Measurements from ENCODE around the gene KCTD15. TPM values are rescaled to one million over a fixed set of nuclear protein-coding genes. Genes with fewer than 3 reads are reported as not detected.

Gene KCTD15
- total and polyA plus RNA-seq, 12 donors: 3.4 to 21.7 (median 11.2) TPM

- no peaks in the 10 kb centered on the region for H3K4me1 ChIP-seq (replicated peaks in 1 of 2)
- H3K27ac ChIP-seq: peak overlapping the region in 2 of 5 donors; percentile 90
- DNase-seq: peak in 2 of 7 donors; percentile 35 to 47
- 7 to 14% (median 9%) methylated on average over 23 to 61 of the region's 61 CpGs for WGBS, 4 donors
- H3K36me3 ChIP-seq (replicated peaks in 1 of 2): no peaks in the 10 kb centered on the region
- intact Hi-C loops (cut with DNase I): no loop called here
- peak overlapping the region in 2 of 4 donors; percentile 30 to 57 for H3K4me3 ChIP-seq
- no peak for TF ChIP-seq POLR2A (IDR thresholded peaks at IDR 0.05)
- TF ChIP-seq, protein P1, sequence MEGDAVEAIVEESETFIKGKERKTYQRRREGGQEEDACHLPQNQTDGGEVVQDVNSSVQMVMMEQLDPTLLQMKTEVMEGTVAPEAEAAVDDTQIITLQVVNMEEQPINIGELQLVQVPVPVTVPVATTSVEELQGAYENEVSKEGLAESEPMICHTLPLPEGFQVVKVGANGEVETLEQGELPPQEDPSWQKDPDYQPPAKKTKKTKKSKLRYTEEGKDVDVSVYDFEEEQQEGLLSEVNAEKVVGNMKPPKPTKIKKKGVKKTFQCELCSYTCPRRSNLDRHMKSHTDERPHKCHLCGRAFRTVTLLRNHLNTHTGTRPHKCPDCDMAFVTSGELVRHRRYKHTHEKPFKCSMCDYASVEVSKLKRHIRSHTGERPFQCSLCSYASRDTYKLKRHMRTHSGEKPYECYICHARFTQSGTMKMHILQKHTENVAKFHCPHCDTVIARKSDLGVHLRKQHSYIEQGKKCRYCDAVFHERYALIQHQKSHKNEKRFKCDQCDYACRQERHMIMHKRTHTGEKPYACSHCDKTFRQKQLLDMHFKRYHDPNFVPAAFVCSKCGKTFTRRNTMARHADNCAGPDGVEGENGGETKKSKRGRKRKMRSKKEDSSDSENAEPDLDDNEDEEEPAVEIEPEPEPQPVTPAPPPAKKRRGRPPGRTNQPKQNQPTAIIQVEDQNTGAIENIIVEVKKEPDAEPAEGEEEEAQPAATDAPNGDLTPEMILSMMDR (IDR thresholded peaks at IDR 0.05): no peak
- H3K9me3 ChIP-seq (replicated peaks in 1 of 3): no peaks in the 10 kb centered on the region
- peaks cover 26% of the 10 kb centered on the region for H3K27me3 ChIP-seq
These were observed 1.4 kb downstream of the KCTD15 start for GRCh38 chr19:33797802-33798671.

DNA sequence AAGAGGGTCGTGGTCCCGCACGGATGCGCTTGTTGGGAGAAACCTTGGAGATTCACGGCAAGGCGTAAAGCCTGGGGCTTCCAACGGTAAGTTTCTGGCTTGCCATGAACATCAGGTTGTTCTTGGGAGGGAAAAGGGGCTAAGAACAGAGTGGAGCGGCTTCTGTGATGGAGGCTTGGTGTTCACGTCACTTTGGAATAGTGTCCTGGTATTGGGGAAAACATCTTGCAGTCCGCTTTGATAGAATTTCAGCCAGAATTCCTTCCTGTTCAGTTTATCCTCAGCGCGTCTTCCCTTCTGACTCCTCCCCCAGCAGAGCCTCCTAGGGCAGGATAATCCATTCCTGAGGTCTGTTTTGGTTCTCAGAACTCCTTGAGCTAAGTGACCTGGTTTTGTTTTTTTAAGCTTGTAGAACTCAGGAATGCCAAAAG lies 2.0 kb downstream of the KCTD15 start:
- no peaks in the 10 kb centered on the region for H3K36me3 ChIP-seq (replicated peaks in 1 of 2)
- 45 to 68% (median 48%) methylated on average over 12 of the region's 12 CpGs for WGBS, 4 donors
- H3K4me1 ChIP-seq (replicated peaks in 1 of 2): no peaks in the 10 kb centered on the region
- peak overlapping the region in 1 of 4 donors; percentile 57 for H3K4me3 ChIP-seq
- peak overlapping the region in 2 of 5 donors; percentile 90 for H3K27ac ChIP-seq
- TF ChIP-seq POLR2A (IDR thresholded peaks at IDR 0.05): no peak
- TF ChIP-seq, protein P1 (IDR thresholded peaks at IDR 0.05): no peak
- DNase-seq: no peak
- peaks cover 26% of the 10 kb centered on the region for H3K27me3 ChIP-seq
- no peaks in the 10 kb centered on the region for H3K9me3 ChIP-seq (replicated peaks in 1 of 3)
- intact Hi-C loops (cut with DNase I): no loop called here

DNA sequence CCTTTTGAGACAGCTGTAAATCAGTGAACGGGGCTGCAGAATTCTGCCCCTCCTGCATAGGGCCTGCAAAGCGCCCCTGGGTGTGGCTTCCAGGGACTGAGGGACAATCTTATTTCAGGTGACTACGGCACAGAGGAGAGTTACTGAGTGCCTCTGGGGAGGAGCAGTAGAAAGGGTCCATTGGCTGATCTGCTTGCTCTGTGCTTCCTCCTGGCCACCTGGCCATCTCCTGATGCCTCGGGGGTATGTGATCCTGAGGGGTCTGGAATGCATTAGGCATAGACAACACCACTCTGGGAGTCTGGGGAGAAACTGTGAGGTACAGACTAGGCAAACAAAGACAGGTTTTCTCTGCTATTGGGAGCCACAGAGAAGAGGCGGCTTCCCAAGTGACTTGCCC lies 2.8 kb downstream of the KCTD15 start:
- TF ChIP-seq, protein P1 (IDR thresholded peaks at IDR 0.05): no peak
- no peak for TF ChIP-seq POLR2A (IDR thresholded peaks at IDR 0.05)
- no peak for DNase-seq
- Histone ChIP-seq H3K27me3 (peaks cover 22% of the 10 kb centered on the region), H3K27ac (no peak overlapping the region), H3K36me3 (replicated peaks in 1 of 2) (no peaks in the 10 kb centered on the region), H3K4me1 (replicated peaks in 1 of 2) (no peaks in the 10 kb centered on the region), H3K9me3 (replicated peaks in 1 of 3) (no peaks in the 10 kb centered on the region), H3K4me3 (no peak overlapping the region)
- WGBS, 4 donors: 68 to 74% (median 70%) methylated on average over 4 to 5 of the region's 5 CpGs
- intact Hi-C loops (cut with DNase I): no loop called here

DNA sequence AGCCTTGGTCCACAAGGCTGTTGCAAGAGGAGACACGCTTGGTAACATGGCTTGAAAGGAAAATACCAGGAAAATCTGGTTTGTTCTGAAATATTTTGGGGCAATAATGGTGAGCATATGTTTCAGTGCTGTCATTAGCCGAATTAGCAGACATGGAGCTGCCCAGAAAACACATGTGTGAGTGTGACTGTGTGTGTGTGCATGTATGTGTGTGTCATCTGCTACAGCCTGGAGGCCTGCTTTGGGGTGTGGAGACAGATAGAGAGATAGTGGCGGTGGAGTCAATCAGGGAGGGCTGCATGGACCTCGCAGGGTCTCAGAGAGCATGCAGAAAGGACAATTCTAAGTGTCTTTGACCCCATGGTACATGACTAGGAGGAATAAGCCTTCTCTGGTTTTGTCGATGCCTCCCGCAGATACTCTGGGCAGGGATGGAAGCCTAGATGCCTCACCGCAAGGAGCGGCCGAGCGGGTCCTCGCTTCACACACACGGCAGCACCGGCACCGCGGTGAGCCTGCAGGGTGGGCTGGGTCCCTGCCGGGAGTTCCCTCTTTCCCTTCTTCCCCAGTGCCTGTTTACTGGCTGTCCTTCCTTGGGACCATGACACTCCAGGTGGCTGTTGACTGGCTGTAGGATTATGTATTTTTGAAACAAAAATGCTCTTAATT lies 3.5 kb downstream of the KCTD15 start:
- 81 to 88% (median 85%) methylated on average over 16 of the region's 16 CpGs for WGBS, 4 donors
- Histone ChIP-seq H3K4me1 (replicated peaks in 1 of 2) (no peaks in the 10 kb centered on the region), H3K27ac (no peak overlapping the region), H3K36me3 (replicated peaks in 1 of 2) (no peaks in the 10 kb centered on the region), H3K27me3 (peaks cover 16% of the 10 kb centered on the region), H3K4me3 (no peak overlapping the region), H3K9me3 (replicated peaks in 1 of 3) (no peaks in the 10 kb centered on the region)
- TF ChIP-seq POLR2A (IDR thresholded peaks at IDR 0.05): no peak
- TF ChIP-seq, protein P1 (IDR thresholded peaks at IDR 0.05): no peak
- intact Hi-C loops (cut with DNase I): no loop called here
- no peak for DNase-seq
